OCI-LY7 (cell line): Measurements from ENCODE around the gene MEGF6.

ENCODE experiments used
- EZH2phosphoT487 ChIP-seq: fragments of 200-600 bp; sonication (generic); IDR thresholded peaks from 2 replicates; pipeline ENCODE4 v1.6.1; 2018; ENCODE audit warnings: low read depth, borderline replicate concordance, mild to moderate bottlenecking, mixed run types, antibody characterized with exemption, low read length, moderate library complexity, mixed read lengths
- TF ChIP-seq, protein P1 (sequence below): fragments of 200-600 bp; sonication (generic); conservative IDR thresholded peaks from 2 replicates; pipeline ENCODE4 v1.5.1; 2014; ENCODE audit warnings: mild to moderate bottlenecking, antibody characterized with exemption, low read length, moderate library complexity, mixed read lengths

DNA sequence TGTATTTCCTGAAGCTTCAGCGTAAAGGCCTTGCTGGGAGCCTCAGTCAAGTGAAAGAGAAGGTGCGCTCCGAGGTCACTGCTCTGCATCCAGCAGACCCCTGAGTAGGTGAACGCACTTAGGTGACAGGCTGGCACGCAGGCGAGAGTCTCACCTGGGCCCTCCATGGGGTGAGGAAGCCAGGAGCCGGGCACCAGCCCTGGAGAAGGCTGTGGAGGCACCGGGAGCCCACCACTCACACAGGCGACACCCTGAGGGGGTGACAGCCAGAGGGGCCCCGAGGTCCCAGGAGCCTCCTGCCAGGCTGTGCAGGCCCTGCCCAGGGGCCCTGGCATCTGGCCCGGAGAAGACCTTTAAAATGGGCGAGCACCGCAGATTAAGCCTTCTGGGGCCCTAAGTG is 89.2 kb downstream of the MEGF6 start:
- TF ChIP-seq, protein P1, sequence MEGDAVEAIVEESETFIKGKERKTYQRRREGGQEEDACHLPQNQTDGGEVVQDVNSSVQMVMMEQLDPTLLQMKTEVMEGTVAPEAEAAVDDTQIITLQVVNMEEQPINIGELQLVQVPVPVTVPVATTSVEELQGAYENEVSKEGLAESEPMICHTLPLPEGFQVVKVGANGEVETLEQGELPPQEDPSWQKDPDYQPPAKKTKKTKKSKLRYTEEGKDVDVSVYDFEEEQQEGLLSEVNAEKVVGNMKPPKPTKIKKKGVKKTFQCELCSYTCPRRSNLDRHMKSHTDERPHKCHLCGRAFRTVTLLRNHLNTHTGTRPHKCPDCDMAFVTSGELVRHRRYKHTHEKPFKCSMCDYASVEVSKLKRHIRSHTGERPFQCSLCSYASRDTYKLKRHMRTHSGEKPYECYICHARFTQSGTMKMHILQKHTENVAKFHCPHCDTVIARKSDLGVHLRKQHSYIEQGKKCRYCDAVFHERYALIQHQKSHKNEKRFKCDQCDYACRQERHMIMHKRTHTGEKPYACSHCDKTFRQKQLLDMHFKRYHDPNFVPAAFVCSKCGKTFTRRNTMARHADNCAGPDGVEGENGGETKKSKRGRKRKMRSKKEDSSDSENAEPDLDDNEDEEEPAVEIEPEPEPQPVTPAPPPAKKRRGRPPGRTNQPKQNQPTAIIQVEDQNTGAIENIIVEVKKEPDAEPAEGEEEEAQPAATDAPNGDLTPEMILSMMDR = no peak
- no peak for TF ChIP-seq EZH2phosphoT487
